A673 (cell line): Measurements from ENCODE around the gene FOXO1. TPM values are rescaled to one million over a fixed set of nuclear protein-coding genes. Genes with fewer than 3 reads are reported as not detected.

ENCODE experiments used
- BruUV-seq: library from RNA; stranded (reverse); fragments of 400-500 nt; replicated peaks from 2 replicates; lab custom pipeline; 2021; lab: Mats Ljungman, UMichigan
- CTCF ChIA-PET: fragments of 300-600 bp; sonication (Branson Sonifier 250); formaldehyde crosslinking; loops from one replicate; lab custom pipeline; 2022; ENCODE audit warnings: antibody characterized with exemption; lab: Charles Lee
- POLR2A ChIA-PET: fragments of 300-600 bp; sonication (Branson Sonifier 250); formaldehyde crosslinking; loops from one replicate; lab custom pipeline; 2022; ENCODE audit warnings: antibody characterized with exemption; ENCODE audit not compliant: low non-redundant PET; lab: Charles Lee
- DNase-seq: peaks from one replicate; pipeline ENCODE4 v3.0.0-alpha.2; 2015; ENCODE audit warnings: low spot score
- H3K27ac ChIP-seq: fragments of 200-600 bp; sonication (generic); 2 replicates; pipeline ENCODE4 v1.5.1; 2016; ENCODE audit warnings: mixed run types, low read depth, mild to moderate bottlenecking, mixed read lengths, antibody characterized with exemption, low read length; ENCODE audit not compliant: poor library complexity, severe bottlenecking
- H3K27me3 ChIP-seq: fragments of 200-600 bp; sonication (generic); replicated peaks from 2 replicates; pipeline ENCODE4 v1.6.1; 2017; ENCODE audit warnings: mixed run types, low read depth, mild to moderate bottlenecking, mixed read lengths, antibody characterized with exemption, low read length; ENCODE audit not compliant: insufficient read depth, poor library complexity
- H3K36me3 ChIP-seq: fragments of 200-600 bp; sonication (generic); 2 replicates; pipeline ENCODE4 v1.6.1; 2016; ENCODE audit warnings: mixed run types, mild to moderate bottlenecking, mixed read lengths, antibody characterized with exemption, low read length; ENCODE audit not compliant: insufficient read depth, poor library complexity, severe bottlenecking
- H3K4me1 ChIP-seq: fragments of 200-600 bp; sonication (generic); 2 replicates; pipeline ENCODE4 v1.6.1; 2017; ENCODE audit warnings: mixed run types, mild to moderate bottlenecking, mixed read lengths, antibody characterized with exemption, low read length; ENCODE audit not compliant: insufficient read depth, poor library complexity, severe bottlenecking
- H3K4me3 ChIP-seq: fragments of 200-600 bp; sonication (generic); 2 replicates; pipeline ENCODE4 v1.5.1; 2016; ENCODE audit warnings: low read depth, mixed run types, mild to moderate bottlenecking, mixed read lengths, low read length; ENCODE audit not compliant: poor library complexity, severe bottlenecking
- H3K9me3 ChIP-seq: fragments of 200-600 bp; sonication (generic); 2 replicates; pipeline ENCODE4 v1.6.1; 2016; ENCODE audit warnings: mixed run types, low read depth, mild to moderate bottlenecking, mixed read lengths, antibody characterized with exemption, low read length; ENCODE audit not compliant: poor library complexity, severe bottlenecking
- CTCF ChIP-seq: fragments of 300-800, 200-600 bp; sonication (generic); conservative IDR thresholded peaks from 2 replicates; pipeline ENCODE4 v1.5.1; 2017; ENCODE audit warnings: low read depth, mild to moderate bottlenecking, antibody characterized with exemption, low read length, moderate library complexity, mixed read lengths
- EZH2 ChIP-seq: fragments of 200-600 bp; sonication (generic); IDR thresholded peaks from 2 replicates; pipeline ENCODE4 v1.6.1; 2017; ENCODE audit warnings: borderline replicate concordance, low read depth, mild to moderate bottlenecking, mixed read lengths, antibody characterized with exemption, low read length; ENCODE audit not compliant: poor library complexity, severe bottlenecking
- intact Hi-C: fragments of 100-400 bp; cut with micrococcal nuclease; formaldehyde crosslinking; loops from one replicate; pipeline ENCODE4 v1.10.0; 2022; ENCODE audit not compliant: unreplicated experiment
- total RNA-seq: library from RNA; stranded (reverse); gene quantifications from 2 replicates; pipeline ENCODE4 v1.2.3, GENCODE V29; 2021

Gene FOXO1
- total RNA-seq, 1 experiment from 2014 or later: 2.9 TPM

DNA sequence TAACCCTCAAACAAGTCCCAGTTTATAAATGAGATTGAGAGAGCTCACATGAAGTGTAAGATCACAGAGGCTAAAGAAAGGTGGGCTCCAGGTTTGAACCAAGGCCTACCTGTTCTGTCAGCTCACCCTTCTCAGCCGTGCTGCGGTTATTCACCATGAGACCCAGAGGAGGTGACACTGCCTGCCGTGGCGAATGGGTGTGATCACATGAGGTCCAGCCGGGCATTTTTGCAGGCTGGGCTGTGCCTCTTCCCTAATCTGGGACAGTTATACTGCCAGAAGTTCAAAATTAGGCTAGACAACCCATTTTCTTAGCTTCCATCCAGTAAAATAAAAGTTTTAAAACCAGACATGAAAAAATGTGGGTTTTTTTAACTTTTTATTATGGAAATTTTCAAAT, 146.8 kb downstream of the FOXO1 start:
- POLR2A ChIA-PET: no interaction called here
- Histone ChIP-seq H3K27me3 (no peaks in the 10 kb centered on the region), H3K4me3 (no peak overlapping the region), H3K9me3 (no peaks in the 10 kb centered on the region), H3K27ac (no peak overlapping the region), H3K36me3 (no peaks in the 10 kb centered on the region), H3K4me1 (no peaks in the 10 kb centered on the region)
- CTCF ChIA-PET: no interaction called here
- no TSS peak for BruUV-seq
- intact Hi-C loops: no loop called here
- TF ChIP-seq CTCF (no peak), EZH2 (no peak)
- no peak for DNase-seq

GRCh38 chr13:40518481-40518882, 148.0 kb downstream of the FOXO1 start:
- CTCF ChIA-PET: no interaction called here
- POLR2A ChIA-PET: no interaction called here
- Histone ChIP-seq H3K27ac (no peak overlapping the region), H3K4me3 (no peak overlapping the region), H3K27me3 (no peaks in the 10 kb centered on the region), H3K9me3 (no peaks in the 10 kb centered on the region), H3K4me1 (no peaks in the 10 kb centered on the region), H3K36me3 (no peaks in the 10 kb centered on the region)
- no peak for DNase-seq
- intact Hi-C loops: no loop called here
- BruUV-seq: no TSS peak
- TF ChIP-seq CTCF: no peak
- no peak for TF ChIP-seq EZH2

DNA sequence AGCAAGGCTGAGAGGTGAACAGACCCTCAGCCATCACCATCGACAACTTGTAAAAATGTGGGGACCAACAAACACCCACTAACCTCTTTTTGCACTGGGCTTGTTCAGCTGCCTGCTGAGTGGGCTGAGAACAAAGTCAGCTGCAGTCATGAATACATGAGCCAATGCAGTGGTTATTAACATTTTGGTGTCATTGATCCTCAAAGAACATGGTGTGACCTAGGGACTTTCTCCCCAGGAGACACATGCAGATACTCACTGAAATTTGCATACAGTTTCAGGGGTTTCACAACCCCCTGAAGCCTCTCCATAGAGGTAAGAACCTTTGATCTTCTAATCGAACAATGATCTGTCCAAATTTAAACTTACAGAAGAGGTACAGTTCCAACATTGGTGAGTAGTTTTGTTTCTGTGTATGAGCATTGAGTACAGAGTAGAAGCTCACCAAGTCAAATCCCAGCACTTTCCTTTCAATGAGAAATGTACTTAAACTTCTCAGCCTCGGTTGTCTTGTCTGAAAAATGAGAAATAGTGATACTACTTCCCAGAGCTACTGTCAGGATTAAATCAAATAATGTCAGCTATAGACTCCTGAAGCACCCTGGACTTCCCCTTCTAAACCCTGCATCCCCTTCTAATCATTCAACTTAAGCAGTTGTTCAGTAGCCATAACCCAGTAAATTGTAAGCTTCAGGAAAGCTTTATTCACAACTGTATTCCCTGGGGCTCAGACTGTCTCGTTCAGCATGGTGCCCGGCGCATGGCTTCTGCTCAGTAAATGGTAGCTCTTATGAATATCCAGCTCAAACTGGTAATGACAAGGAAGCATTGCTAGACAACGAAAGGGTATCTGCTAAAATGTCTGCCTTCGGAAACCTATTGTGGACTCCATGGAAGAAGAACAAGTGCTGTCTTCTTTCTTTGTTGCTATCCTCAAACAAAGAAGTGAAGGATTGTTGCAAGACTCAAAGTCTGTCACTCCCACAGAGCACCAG, 148.7 kb downstream of the FOXO1 start:
- Histone ChIP-seq H3K4me3 (no peak overlapping the region), H3K36me3 (no peaks in the 10 kb centered on the region), H3K4me1 (no peaks in the 10 kb centered on the region), H3K9me3 (no peaks in the 10 kb centered on the region), H3K27me3 (no peaks in the 10 kb centered on the region), H3K27ac (no peak overlapping the region)
- intact Hi-C loops: no loop called here
- POLR2A ChIA-PET: no interaction called here
- DNase-seq: no peak
- no TSS peak for BruUV-seq
- CTCF ChIA-PET: no interaction called here
- TF ChIP-seq EZH2 (no peak), CTCF (no peak)
